COR-L47 (cell line): ENCODE results near the gene CDON.

ENCODE experiments used
- DNase-seq: peaks from one replicate; lab custom pipeline; 2025; lab: John Stamatoyannopoulos, UW

Gene CDON

DNA sequence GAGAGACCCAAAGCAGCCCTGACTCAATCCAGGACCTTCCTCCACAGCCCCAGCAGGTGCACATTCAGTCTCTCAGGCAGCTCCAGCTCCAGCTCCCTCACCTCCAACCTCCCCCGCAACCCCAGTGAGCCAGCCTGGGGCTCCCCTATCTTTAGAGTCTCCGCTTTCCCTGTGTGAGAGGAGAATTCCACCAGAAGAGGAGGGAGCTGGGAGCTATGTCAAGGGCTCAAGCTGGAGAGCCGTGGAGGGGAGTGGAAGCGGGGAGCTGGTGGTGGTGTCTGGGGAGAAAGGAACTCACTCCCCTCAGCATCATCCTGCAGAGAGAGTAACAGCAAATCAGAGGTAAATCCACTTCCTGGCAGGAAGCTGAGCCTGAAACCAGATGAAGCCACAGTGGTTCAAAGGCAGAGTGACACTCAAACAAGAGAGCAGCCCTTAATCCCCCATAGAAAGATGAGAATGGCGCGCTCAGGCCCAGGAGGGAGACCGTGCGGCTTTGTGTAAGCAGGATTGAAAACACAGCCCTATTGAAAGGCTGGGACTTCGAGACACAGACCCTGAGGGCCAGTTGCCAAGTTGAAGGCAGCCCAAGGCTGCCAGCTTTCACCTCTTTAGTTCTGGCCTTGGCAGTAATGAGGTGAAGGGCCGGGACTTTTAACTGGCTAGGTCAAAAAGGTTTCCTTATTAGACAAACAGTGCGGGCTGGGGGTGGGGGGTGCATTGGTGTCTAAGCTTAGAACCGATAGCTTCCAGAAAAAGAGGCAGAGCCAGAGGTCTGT, 21.4 kb upstream of the CDON start:
- DNase-seq = no peak

DNA sequence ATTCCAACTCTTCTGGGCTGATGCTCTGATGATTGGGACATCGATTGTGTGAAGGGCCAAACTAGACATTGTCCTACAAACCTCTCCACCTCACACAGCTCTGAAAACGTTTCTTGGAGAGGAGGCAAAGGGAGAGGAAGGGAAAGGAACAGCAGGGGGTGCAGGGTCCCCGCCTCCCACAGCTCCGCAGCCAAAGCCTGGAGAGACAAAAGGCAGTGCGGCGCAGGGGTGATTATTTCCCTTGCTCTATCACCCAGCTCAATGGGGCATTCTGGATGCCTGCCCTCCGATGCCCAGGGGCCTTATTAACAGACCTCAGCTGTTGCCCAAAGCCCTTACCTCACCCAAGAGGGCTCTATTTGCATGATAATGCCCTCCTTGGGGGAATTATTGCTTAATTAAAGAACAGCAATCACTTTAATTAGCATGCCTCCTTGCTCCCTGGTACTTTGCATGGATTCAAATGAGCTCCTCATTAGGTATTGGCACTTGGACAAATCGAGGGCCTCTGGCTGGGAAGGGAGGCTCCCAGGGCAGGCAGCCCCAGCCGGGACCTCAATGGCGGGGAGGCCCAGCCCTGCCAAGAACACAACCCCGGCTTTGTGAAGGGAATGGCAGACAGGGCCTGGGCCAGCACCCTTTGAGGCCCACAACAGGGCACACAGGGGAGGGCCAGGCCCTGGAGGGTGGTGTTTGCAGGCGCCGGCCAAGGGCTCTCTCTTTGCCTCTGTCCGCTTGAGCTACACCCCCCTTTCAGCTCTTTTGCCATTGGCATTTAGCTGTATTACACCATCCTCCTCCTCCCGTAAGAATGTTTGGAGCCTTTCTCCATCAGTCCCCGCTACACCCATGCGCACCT, 19.8 kb upstream of the CDON start:
- DNase-seq = no peak

DNA sequence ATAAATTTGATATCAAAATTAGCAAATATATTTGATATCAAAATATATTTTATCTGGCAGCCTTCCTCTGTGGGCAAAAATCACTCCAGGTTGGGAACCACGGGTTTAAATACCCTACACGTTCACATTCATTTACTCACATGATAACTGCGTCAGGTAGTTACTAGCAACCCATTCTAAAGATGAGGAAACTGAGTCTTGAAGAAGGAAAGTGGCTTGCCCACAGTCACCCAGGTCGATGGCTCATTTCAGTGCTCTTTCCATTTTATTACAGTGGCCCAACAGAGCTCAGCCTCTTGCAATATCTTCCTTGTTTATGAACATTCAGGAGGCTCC, 19.2 kb upstream of the CDON start:
- no peak for DNase-seq

DNA sequence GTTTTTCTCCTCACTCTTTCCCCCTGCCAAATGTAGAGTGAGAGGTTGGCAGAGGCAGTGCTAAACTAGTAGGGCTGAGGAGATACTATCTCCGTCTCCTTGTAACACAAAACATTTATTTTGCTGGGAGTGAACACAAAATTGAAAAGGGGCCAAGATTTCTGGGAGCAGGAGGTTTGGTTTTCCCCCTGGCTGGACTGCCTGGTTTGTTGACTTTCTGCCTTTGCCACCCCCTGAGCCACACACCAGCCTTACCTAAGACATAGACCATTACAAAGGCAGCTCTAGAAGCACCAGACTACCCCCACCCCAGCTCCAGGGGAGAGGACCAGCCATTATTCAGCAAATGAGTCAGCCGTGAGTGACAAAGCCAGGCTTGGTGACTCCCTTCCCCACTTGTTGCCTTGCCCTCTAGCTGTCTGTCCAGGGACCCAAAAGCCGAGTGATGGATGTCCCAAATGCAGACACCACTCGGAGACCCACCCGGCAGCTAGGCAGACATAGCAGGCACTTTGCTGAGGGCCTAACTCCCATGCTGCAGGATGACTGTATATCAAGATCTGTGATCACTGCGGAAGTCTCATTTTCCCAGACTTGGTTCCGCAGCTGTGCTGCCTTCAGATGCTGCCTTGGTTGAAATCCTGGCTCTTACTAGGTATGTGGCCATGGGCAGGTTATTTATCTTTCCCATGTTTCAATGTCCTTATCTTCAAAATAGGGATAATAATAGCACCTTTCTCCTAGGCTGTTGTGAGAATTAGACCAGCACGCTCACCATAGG, 17.7 kb upstream of the CDON start:
- DNase-seq = peak; percentile 91

DNA sequence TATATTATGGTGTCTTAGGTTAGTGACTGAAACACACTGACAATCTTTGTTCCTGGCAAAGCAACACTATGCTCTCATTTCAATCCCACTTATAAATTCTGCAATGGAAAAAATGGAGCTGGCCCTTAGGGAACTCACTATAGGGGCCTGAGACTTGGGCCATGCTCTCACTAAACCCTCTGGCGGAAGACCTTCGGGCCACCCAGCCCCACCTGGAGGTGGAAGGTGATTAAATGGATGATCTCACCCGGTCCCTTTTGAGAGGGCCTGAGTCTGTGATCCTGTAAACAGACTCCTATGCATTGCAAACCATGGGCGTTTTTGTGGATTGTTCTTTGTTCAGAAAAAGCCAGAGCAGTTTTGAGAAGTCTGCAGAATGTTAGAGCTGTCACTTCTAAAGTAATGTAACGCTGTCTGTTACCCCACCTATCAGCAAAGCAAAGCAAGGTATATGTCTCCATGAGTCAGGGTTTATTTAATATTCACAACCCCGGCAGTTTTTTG, 17.0 kb upstream of the CDON start:
- no peak for DNase-seq

DNA sequence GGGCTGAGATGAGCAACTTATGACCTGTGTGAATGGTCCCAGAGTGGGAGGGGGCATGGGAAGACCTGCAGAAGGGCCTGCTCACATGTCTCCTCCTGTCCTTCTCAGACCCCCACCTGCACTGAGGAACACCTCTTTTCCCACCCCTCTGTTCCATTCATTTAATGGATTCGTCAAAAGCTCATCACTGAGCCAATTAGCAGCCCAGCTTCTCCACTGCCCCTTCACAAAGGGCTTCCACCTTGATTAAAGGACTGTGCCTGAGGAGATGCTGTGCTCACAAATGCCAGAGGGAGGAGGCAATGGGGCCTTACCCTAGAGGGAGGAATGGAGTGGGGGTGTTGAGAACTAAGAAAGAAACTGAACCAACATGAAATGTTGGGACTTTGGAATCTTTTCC, 14.0 kb upstream of the CDON start:
- DNase-seq = no peak

DNA sequence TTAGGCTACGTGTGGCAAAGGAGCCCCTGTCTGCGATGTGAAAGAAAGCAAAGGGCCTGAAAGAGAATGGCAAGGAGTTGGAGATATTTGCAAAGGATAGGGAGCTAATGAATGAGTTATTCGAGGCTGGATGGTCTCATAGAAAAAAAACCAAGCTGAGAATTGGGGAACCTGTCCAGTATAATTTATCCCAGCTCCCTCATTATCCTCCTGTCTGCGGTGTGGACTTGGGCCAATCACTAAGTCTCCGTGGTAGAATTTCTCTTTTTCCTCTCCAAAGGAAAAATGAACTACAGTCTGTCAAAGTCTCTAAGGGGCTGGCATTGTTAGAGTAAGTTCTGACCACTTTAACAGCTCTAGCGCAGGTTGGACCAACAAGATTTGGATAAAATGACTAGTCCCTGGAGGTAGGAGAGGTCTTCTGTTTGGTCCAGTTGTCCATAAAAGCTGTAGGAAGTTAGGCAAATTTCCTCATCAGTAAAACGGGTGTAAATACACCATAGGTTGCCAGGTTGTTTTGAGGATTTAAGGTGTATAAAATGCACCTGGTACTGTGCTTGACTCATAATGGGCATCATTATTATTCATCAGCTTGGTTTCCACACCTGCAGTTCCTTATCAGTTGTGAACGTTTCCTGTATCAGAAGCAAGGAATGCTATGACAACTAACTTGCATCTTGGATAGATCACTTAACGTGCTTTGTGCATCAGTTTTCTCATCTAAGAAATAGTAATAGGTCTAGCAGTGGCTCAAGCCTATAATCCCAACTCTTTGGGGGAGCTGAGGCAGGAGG, 10.3 kb upstream of the CDON start:
- DNase-seq = no peak

DNA sequence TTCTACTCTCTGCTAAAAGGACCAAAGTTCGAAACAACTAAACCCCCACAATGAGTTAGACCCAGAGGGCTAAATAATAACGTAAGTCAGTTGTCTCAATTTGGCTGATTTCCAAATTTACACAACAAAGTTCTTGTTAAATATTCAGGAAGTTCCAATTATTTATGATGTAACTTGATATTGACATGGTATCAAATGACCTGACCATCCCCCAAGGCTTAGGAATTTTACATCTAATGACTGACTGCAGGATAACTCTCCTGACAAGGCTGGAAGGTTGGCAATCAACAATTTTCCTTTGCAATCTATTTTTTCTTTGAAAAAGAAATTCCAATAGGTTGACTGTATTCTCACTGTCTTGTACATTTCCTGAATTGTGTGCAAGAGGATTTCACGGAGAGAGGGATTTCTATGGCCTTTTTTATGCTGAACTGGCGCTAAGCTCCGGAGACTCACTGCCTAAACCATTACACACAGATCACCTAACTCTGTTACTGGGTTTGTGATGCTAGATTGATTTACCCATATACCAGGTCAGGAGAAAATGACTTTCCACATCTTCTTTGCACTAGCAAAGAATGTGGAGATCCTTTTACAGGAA, 9.6 kb upstream of the CDON start:
- DNase-seq = peak; percentile 26

DNA sequence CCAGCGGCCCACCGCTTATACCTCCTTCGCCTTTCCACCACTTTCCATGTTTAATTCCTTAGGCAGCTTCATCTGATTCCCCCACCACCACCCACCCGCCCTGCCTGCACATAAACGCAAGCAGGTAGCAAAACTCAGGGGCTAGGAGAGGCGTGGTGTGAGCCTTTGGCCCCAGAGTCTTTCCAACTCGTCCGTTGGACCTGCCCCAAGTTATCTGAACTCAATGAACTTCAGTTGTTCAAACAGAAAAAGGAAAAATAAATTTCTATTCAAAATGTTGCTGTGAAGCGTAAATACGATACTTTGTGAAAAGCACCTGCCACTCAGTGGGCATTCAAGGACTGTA, 814 bp upstream of the CDON start:
- no peak for DNase-seq

DNA sequence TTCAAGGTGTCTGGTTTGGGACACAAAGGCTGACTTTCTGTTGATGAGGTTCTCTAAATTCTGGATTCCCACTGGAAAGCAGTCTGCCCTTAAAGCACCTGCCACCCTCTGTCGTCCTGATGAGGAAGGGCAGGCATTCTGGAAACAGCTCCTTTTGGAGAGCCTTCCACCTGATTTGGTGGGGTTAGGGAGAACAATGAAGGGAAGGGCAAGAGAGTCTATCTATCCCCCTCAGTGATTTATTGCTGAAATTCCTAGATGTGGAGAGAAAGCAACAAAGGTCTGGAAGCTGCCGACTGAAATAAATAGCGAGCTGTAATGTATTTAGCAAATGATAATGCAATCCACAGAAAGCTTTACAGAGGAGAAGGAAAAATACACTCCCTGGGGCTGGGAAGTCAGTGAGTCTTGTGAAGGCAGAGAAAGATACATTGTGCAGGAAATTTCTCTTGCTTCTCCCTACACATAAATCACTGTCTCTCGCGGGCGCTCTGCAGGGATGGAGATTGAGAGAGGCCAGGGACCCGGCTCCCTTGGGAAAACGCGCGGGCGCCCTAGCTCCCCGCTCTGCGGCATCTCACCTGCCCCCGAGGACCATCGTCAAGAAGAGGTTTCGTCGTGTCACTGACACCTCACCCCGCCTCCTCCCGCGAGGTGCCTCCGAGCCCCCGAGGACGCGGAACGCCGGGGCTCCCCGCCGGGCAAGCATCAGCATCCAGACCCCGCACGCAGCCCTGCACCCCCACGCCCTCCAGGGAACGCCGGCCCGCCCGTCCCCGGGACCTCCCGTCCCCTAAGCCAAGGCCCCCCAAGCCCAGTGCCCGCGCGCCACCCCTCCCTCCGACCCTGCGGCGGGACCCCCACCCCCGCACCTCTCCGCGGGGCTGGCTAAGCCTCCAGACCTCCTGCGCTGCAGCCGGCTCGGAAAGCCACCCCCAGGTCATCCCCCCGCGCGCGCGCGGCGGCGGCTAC, 673 bp downstream of the CDON start:
- peak; percentile 60 for DNase-seq

DNA sequence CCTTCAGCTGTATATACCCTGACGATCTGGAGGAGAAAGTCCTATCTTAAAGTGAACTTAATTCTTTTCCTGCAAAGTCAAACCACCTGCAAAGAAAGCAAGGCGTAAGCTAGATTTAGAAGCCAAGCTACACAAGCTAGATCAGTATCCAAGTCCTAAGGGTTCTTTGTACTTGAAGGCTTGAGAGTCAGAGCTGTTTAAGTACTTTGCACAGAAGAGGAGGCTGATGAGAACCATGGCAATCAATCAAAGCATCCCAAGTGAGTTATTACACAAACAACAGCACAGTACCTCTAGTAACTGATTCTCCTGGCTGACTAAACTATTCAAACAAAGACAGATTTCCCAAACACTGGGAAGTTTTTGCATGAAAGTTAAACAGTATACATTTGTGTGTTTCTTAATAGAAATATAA, 1.9 kb downstream of the CDON start:
- no peak for DNase-seq

DNA sequence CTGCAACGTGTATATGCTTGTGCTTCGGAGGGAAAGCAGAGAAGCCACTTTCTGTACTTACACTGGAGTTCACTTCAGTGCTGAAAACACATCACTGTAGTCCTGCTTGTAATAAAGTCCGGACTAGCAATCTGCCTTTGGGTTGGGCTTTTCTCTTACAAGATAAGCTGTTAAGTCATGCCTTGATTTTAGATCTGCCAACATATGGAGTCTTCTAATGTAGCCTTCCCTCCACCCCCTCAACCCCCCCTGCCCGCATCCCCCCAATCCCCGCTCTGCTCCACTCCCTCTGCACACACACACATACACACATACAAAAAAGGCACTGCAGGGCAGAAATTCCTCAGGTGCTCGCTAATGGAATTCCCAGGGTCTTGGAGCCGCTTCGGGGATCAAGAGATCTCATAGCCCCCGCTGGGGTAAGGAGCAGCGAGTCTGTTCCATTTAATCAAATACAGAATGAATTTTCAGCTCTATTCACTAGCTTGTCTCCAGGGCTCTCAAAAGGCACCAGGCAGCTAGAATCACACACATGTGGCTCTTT, 3.4 kb downstream of the CDON start:
- no peak for DNase-seq

DNA sequence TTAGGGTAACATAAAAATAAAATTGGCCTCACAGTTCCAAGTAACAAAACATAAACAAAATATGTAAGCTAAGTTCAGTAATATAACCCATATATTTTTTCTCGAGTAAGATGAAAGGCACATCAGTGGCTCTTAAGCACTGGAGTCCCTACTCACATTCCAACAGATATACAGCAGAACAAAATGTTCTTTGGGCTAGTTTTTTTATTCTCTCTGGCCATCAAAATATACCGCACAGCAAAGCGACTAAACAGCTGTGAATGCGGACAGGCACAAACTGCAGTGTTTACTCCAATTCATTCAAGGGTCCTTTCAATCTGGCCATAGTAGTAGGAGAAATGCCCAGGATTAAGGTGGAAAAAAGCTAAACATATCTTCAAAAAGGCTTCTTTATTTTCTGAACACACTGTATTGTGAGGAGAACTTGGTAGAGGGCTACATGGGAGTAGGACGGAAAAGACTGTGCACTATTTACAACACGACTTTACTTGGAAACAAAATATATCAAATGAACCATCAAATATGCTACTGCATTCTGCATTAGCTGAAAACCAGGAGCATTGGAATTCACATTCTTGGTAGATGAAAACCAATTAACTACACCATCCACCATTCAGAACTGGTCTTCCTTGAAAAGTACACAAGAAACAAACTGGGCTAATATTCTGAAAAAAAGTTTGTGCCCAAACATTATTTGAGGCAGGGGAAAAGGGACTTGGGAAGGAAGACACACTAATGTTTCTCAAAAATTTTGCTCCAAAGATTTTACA, 4.4 kb downstream of the CDON start:
- DNase-seq = no peak

DNA sequence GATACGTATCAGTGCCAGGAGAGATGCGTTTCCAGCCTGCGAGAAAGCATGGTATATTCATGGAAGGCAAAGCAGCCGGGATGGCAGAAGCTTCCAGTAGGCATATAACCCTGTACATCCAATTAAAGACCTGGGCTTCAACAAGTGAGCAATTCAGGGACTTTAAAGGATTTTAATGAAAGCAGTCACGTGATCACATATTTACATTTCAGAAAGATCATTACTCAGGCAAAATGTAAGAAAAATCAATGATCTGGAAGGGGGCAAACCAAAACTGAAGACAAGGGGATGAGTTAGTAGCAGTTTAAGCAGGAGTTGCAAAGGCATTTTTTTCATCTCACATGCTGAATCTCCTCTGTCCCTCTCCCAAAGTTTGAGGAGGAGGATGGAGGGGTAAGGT, 7.8 kb downstream of the CDON start:
- no peak for DNase-seq

DNA sequence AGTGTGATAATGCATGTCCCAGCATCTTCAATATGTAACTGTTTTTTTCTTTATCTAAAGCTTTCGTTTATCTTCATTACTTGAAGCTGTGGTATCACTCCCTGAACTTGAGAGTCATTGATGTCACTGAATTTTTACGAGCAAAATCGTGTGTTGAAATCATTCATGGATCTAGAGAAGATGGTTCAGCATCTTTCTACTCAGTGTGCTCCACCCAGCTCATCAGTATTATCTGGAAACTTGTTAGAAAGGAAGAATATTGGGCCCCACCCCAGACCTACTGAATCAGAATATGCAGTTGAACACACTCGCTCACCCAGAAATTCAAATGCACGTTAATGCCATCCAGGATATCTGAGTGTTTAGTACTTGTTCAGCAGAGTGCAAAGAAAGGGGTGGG, 8.3 kb downstream of the CDON start:
- no peak for DNase-seq

DNA sequence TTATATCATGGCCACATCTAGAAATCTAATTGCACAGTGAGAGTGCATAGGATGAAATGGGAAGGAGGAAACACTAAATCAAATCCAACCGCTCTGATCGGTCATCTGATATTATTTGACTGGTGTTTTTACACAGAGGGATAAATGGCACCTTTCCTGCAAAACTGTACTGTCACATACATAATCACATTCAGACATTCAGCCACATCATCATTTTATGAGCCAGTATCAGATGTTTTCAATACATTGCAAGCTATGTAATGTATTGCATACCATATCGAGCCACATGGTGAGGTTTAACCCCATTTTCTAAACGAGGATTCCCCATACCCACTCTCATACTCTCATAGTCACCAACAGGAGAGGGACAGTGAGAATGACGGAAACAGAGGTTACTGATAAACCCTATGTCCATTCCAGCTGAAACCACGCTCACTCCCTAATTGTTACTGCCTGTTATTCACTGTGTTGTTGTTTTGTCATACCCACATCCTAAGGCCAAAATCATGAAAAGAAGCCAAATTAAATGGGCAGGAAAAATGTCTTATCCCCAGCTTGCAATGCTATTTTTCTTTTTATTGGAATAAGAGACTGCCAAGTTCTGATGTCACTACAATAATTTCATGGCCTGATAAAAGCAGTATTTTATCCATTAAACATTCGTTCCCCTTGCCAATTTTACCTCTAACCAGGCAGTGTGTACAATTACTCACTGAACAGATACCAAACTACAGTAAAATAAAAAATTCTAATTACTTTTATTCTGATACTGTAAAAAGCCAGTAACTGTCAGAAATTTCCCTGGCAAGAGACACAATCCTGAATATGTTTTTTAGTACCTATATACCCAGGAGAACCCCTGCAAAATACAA, 9.0 kb downstream of the CDON start:
- no peak for DNase-seq

DNA sequence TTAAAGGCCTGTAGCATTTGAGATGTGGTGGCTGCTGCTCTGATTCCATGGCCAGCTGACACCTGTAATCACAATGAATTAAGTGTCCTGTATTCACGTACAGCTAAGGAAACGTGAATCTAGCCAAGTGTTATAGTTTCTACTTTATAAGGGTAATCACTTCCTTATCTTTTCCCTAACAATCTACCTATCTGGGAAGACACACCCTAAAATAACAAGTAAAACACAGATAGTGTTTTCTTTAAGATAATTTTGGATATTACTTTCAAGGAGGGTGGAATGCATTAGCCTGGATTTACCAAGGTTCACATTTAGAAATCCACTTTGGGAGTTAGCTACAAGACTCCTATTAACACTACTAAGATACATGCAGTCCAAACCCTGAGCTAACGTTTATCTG, 11.5 kb downstream of the CDON start:
- no peak for DNase-seq

DNA sequence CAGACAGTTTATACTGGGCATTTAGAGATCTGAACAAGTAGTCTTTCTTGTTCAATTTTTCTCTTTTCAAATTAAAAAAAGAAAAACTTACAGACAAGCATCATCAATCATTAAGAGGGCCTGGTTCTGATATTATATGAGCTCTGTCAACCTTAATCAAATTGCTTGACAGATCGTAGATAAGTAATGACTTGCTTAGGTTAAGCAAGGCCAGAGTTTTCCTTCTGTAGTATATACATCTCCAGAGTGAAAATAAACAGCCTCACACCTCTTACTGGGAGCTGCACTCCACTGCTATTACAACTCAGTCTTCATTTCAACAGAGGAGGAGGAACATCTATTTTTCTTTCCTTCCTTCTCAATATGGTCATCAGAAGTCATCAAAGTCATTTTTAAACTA, 13.5 kb downstream of the CDON start:
- DNase-seq = no peak
